T-helper 2 cell treated with Interferon-gamma antibody and Interleukin-4, amounts not matched to agents 100 ng/mL and 5 ng/mL, for 36 hours (primary cell): ENCODE measurements around the gene MSL2. TPM values are rescaled to one million over a fixed set of nuclear protein-coding genes. Genes with fewer than 3 reads are reported as not detected.
"Not testable (repeated sequence)": the region's sequence is repeated elsewhere in the genome, so short reads cannot be mapped to it uniquely, and the experiment has no call there.

ENCODE experiments used
- intact Hi-C: fragments of 100-400 bp; cut with micrococcal nuclease; formaldehyde crosslinking; loops from one replicate; pipeline ENCODE4 v1.15.1; 2023
- total RNA-seq: library from RNA; stranded (reverse); gene quantifications from 2 replicates; pipeline ENCODE4 v1.2.3, GENCODE V29; 2022

The MSL2 gene
- 53.3 and 54.4 TPM in 2 replicates for total RNA-seq

- intact Hi-C loops, result loop anchor here (1.0 to 10.0 kb wide), 7 partner anchors 54 to 1991 kb away; partner anchors contain the start of genes ARMC8, NCK1, PCCB and STAG1
Measured at GRCh38 chr3:136196064-136196400, at the start of gene MSL2. MSL2 (minus strand) TSS chr3:136196335; CDS start chr3:136195113, 1,222 bp downstream.

- intact Hi-C loops, result no loop called here
Measured at GRCh38 chr3:136245691-136246090, 49.6 kb upstream of the MSL2 start.

GRCh38 chr3:136239094-136239493, 43.0 kb upstream of the MSL2 start:
- intact Hi-C loops, result no loop called here

- intact Hi-C loops, result no loop called here
Measured at GRCh38 chr3:136237961-136238649, 42.0 kb upstream of the MSL2 start.

- intact Hi-C loops, result no loop called here
Measured at GRCh38 chr3:136237103-136237502, 41.0 kb upstream of the MSL2 start.

GRCh38 chr3:136236109-136236508, 40.0 kb upstream of the MSL2 start:
- intact Hi-C loops, result no loop called here

- intact Hi-C loops, result no loop called here
Measured at GRCh38 chr3:136235545-136235944, 39.4 kb upstream of the MSL2 start.

GRCh38 chr3:136232413-136232812, 36.3 kb upstream of the MSL2 start:
- intact Hi-C loops, result no loop called here

GRCh38 chr3:136222746-136223145, 26.6 kb upstream of the MSL2 start:
- intact Hi-C loops, result not testable (repeated sequence)

- intact Hi-C loops, result no loop called here
Measured at GRCh38 chr3:136211547-136211946, 15.4 kb upstream of the MSL2 start.

GRCh38 chr3:136209921-136210320, 13.8 kb upstream of the MSL2 start:
- intact Hi-C loops, result no loop called here

GRCh38 chr3:136207489-136208115, 11.5 kb upstream of the MSL2 start:
- intact Hi-C loops, result no loop called here

- intact Hi-C loops, result loop anchor here (5.0 to 10.0 kb wide), 3 partner anchors 156 to 1988 kb away; partner anchors contain the start of gene ARMC8
Measured at GRCh38 chr3:136199219-136199618, 3.1 kb upstream of the MSL2 start.

GRCh38 chr3:136198462-136199078, 2.4 kb upstream of the MSL2 start:
- intact Hi-C loops, result loop anchor here (5.0 to 10.0 kb wide), 3 partner anchors 156 to 1989 kb away; partner anchors contain the start of gene ARMC8

GRCh38 chr3:136197159-136197793, 1.1 kb upstream of the MSL2 start:
- intact Hi-C loops, result loop anchor here (2.0 to 10.0 kb wide), 4 partner anchors 122 to 1990 kb away; partner anchors contain the start of gene ARMC8

GRCh38 chr3:136196401-136197158, 445 bp upstream of the MSL2 start:
- intact Hi-C loops, result loop anchor here (1.0 to 10.0 kb wide), 7 partner anchors 54 to 1991 kb away; partner anchors contain the start of genes ARMC8, NCK1, PCCB and STAG1

- intact Hi-C loops, result loop anchor here (1.0 to 10.0 kb wide), 7 partner anchors 55 to 1992 kb away; partner anchors contain the start of genes ARMC8, NCK1, PCCB and STAG1
Measured at GRCh38 chr3:136195258-136196063, 674 bp downstream of the MSL2 start.

GRCh38 chr3:136194409-136195257, 1.5 kb downstream of the MSL2 start:
- intact Hi-C loops, result loop anchor here (5.0 to 10.0 kb wide), 4 partner anchors 57 to 1993 kb away; partner anchors contain the start of gene ARMC8
